B cell (primary cell): ENCODE results near the gene MRNIP. TPM values are rescaled to one million over a fixed set of nuclear protein-coding genes. Genes with fewer than 3 reads are reported as not detected.

Source experiments
- ATAC-seq: fragments of 200-7000 bp; cut with Tn5 transposase; one replicate; pipeline ENCODE4 v1.10.0; 2021; ENCODE audit warnings: low read depth, mild to moderate bottlenecking, moderate number of reproducible peaks, moderate library complexity
- CTCF ChIA-PET: fragments of 350-600 bp; sonication (Branson Sonifier 250); formaldehyde crosslinking; loops from one replicate; lab custom pipeline; 2021; ENCODE audit warnings: antibody characterized with exemption, inconsistent platforms; lab: Charles Lee
- POLR2A ChIA-PET: fragments of 350-600 bp; sonication (Branson Sonifier 250); formaldehyde crosslinking; loops from one replicate; lab custom pipeline; 2021; ENCODE audit warnings: antibody characterized with exemption; lab: Charles Lee
- DNase-seq: peaks from one replicate; pipeline ENCODE4 v3.0.0; 2013
- H2AFZ ChIP-seq: 2 replicates; pipeline ENCODE4 v1.6.1; 2012; ENCODE audit warnings: mild to moderate bottlenecking, low read depth, low read length; ENCODE audit not compliant: insufficient read depth, poor library complexity, severe bottlenecking
- H3K27ac ChIP-seq, 2 donors: 1 replicate in 1 of 2; 2 replicates in 1 of 2; pipeline ENCODE4 v1.5.1; 2012 to 2013; ENCODE audit warnings: low read length in 2 of 2, mild to moderate bottlenecking in 2 of 2, moderate library complexity in 1 of 2
- H3K27me3 ChIP-seq, 4 experiments: fragments of 200-600 bp in 1 of 4; sonication (generic) in 1 of 4; replicated peaks in 1 of 4; 1 replicate in 2 of 4; 2 replicates in 2 of 4; pipeline versions ENCODE4 v1.6.1 to v1.7.0; 2013 to 2016; ENCODE audit warnings: low read length in 3 of 4, mild to moderate bottlenecking in 2 of 4, mixed read lengths in 1 of 4, moderate library complexity in 1 of 4; ENCODE audit not compliant: insufficient read depth in 4 of 4, control insufficient read depth in 3 of 4; ENCODE audit errors: control extremely low read depth in 1 of 4
- H3K36me3 ChIP-seq, 2 experiments: replicated peaks in 1 of 2; 1 replicate in 1 of 2; 2 replicates in 1 of 2; pipeline versions ENCODE4 v1.6.1 to v1.7.1; 2013; ENCODE audit warnings: low read length in 1 of 2; ENCODE audit not compliant: insufficient read depth in 2 of 2, control insufficient read depth in 1 of 2; ENCODE audit errors: control extremely low read depth in 1 of 2, extremely low read depth in 1 of 2
- H3K4me1 ChIP-seq, 2 donors: fragments of 200-600 bp in 1 of 2; sonication (generic) in 1 of 2; 1 replicate in 1 of 2; 2 replicates in 1 of 2; pipeline versions ENCODE4 v1.5.1 to v1.6.1; 2013 to 2017; ENCODE audit warnings: low read length in 2 of 2; ENCODE audit not compliant: control insufficient read depth in 2 of 2, insufficient read depth in 2 of 2
- H3K4me2 ChIP-seq: replicated peaks from 2 replicates; pipeline ENCODE3; 2012; ENCODE audit warnings: mild to moderate bottlenecking, low read depth, low read length; ENCODE audit not compliant: poor library complexity, severe bottlenecking
- H3K4me3 ChIP-seq, 5 experiments: fragments of 200-600 bp in 1 of 5; sonication (generic) in 1 of 5; 1 replicate in 3 of 5; 2 replicates in 2 of 5; pipeline versions ENCODE4 v1.5.1 to v1.7.0; 2011 to 2016; ENCODE audit warnings: low read length in 4 of 5, mild to moderate bottlenecking in 4 of 5, low read depth in 2 of 5, control low read depth in 1 of 5, moderate library complexity in 1 of 5; ENCODE audit not compliant: insufficient read depth in 1 of 5; ENCODE audit errors: control extremely low read depth in 1 of 5, extremely low read depth in 1 of 5
- H3K79me2 ChIP-seq: fragments of 200-600 bp; sonication (generic); one replicate; pipeline ENCODE4 v1.6.0; 2016; ENCODE audit warnings: low read length; ENCODE audit not compliant: control insufficient read depth, insufficient read depth
- H3K9ac ChIP-seq: fragments of 200-600 bp; sonication (generic); 2 replicates; pipeline ENCODE4 v1.6.1; 2017; ENCODE audit warnings: mild to moderate bottlenecking, low read length, moderate library complexity
- H3K9me3 ChIP-seq, 3 donors: one replicate each; pipeline versions ENCODE4 v1.6.1 to v1.7.1; 2013; ENCODE audit warnings: low read length in 2 of 3; ENCODE audit not compliant: control insufficient read depth in 2 of 3, insufficient read depth in 1 of 3; ENCODE audit errors: control extremely low read depth in 1 of 3
- H4K20me1 ChIP-seq: 2 replicates; pipeline ENCODE4 v1.6.0; 2012; ENCODE audit warnings: mild to moderate bottlenecking, low read length; ENCODE audit not compliant: insufficient read depth, control insufficient read depth, poor library complexity, severe bottlenecking
- H3K27ac Mint-ChIP-seq: one replicate; pipeline ENCODE4 v1.8.0; 2021; ENCODE audit warnings: mixed read lengths
- H3K27me3 Mint-ChIP-seq: one replicate; pipeline ENCODE4 v1.8.0; 2021; ENCODE audit warnings: mixed read lengths
- H3K4me1 Mint-ChIP-seq: one replicate; pipeline ENCODE4 v1.8.0; 2021; ENCODE audit warnings: mixed read lengths
- H3K4me3 Mint-ChIP-seq: one replicate; pipeline ENCODE4 v1.8.0; 2021; ENCODE audit warnings: mixed read lengths
- H3K9me3 Mint-ChIP-seq: one replicate; pipeline ENCODE4 v1.8.0; 2022; ENCODE audit warnings: mixed read lengths; ENCODE audit not compliant: insufficient read depth
- CTCF ChIP-seq: fragments of 200-600 bp; IDR thresholded peaks from one replicate; pipeline ENCODE4 v1.8.0; 2022; ENCODE audit warnings: antibody characterized with exemption, mild to moderate bottlenecking
- EZH2 ChIP-seq: IDR thresholded peaks from 2 replicates; pipeline ENCODE4 v1.6.1; 2012; ENCODE audit warnings: borderline replicate concordance, low read depth, mild to moderate bottlenecking, moderate library complexity, low read length; ENCODE audit not compliant: insufficient read depth, poor library complexity, severe bottlenecking
- WGBS: methylation state at CpG from one replicate; pipeline ENCODE4 v1.1.5; 2013; ENCODE audit warnings: missing lambda C conversion rate; ENCODE audit not compliant: insufficient coverage; 5-methylcytosine and 5-hydroxymethylcytosine counted together
- intact Hi-C: fragments of 100-400 bp; cut with micrococcal nuclease; formaldehyde crosslinking; loops from one replicate; pipeline ENCODE4 v1.10.0; 2022
- polyA plus RNA-seq: library from polyadenylated mRNA; depleted of rRNA; stranded (reverse); fragments of >200 nt; gene quantifications from 2 replicates; pipeline ENCODE4 v1.2.3, GENCODE V29; 2012
- total RNA-seq, 2 donors: library from RNA; stranded (reverse); fragments of 120-200 nt in 1 of 2; gene quantifications; 1 replicate in 1 of 2; 2 replicates in 1 of 2; pipeline versions ENCODE4 v1.2.3 to v1.2.4, GENCODE V29; 2013 to 2022

Gene MRNIP
- total and polyA plus RNA-seq, 2 donors (not counting 1 experiment from before 2014, with no cell fraction given), result 152 to 178 TPM

- Histone ChIP-seq H3K79me2 (peaks cover 9% of the 10 kb centered on the region), H3K9ac (peak overlapping the region; percentile 74)
- ATAC-seq, result no peak
These were observed 61.6 kb downstream of the MRNIP start for GRCh38 chr5:179796877-179797608.

GRCh38 chr5:179795863-179796833 lies 62.5 kb downstream of the MRNIP start:
- peak; percentile 86 for DNase-seq
- ChIA-PET CTCF (interaction anchor here (0.9 to 2.2 kb wide), 9 partner anchors 15 to 179 kb away, joined by 3 to 17 read pairs (median 4); partner anchors contain the start of genes HNRNPH1 and MAML1), POLR2A (interaction anchor here (0.5 to 2.7 kb wide), 6 partner anchors 10 to 173 kb away, joined by 3 to 8 read pairs (median 6); partner anchors contain the start of gene HNRNPH1)
- H3K4me1 Mint-ChIP-seq, result peaks cover 29% of the 10 kb centered on the region
- no peaks in the 10 kb centered on the region for H3K9me3 Mint-ChIP-seq
- Histone ChIP-seq H2AFZ (peak overlapping the region; percentile 72), H3K79me2 (peaks cover 9% of the 10 kb centered on the region), H3K4me1 (peaks cover 28 to 32% of the 10 kb centered on the region in 2 donors), H3K36me3 (peaks cover 0 to 29% of the 10 kb centered on the region in 2 experiments), H3K27ac (peak overlapping the region; percentile 41 to 66), H3K27me3 (no peaks in the 10 kb centered on the region), H3K9ac (peak overlapping the region; percentile 74), H4K20me1 (peaks cover 17% of the 10 kb centered on the region), H3K9me3 (no peaks in the 10 kb centered on the region), H3K4me3 (peak overlapping the region; percentile 5 to 68 (median 63)), H3K4me2 (peak overlapping the region; percentile 90)
- no peaks in the 10 kb centered on the region for H3K27me3 Mint-ChIP-seq
- intact Hi-C loops, result loop anchor here (1.0 to 2.0 kb wide), 4 partner anchors 33 to 173 kb away; partner anchors contain the start of genes CANX, HNRNPH1 and MAML1
- WGBS, result 3% methylated on average over 113 of the region's 113 CpGs
- peak overlapping the region; percentile 70 for H3K27ac Mint-ChIP-seq
- ATAC-seq, result peak; percentile 79
- no peak for TF ChIP-seq EZH2
- TF ChIP-seq CTCF, result peak; percentile 75
- H3K4me3 Mint-ChIP-seq, result peak overlapping the region; percentile 70

More at GRCh38 chr5:179796877-179797608, 61.6 kb downstream of the MRNIP start:
- DNase-seq, result peak; percentile 30
- Histone ChIP-seq H2AFZ (peak overlapping the region; percentile 72), H3K9me3 (no peaks in the 10 kb centered on the region), H3K4me1 (peaks cover 28 to 37% of the 10 kb centered on the region in 2 donors), H3K27me3 (no peaks in the 10 kb centered on the region), H3K27ac (peak overlapping the region; percentile 41 to 66), H3K4me3 (peak overlapping the region in 3 of 5 experiments; percentile 63 to 68 (median 64)), H3K36me3 (peaks cover 0 to 31% of the 10 kb centered on the region in 2 experiments), H3K4me2 (peak overlapping the region; percentile 90), H4K20me1 (peaks cover 26% of the 10 kb centered on the region)
- Mint-ChIP-seq H3K4me3 (peak overlapping the region; percentile 70), H3K9me3 (no peaks in the 10 kb centered on the region), H3K4me1 (peaks cover 33% of the 10 kb centered on the region), H3K27ac (peak overlapping the region; percentile 70), H3K27me3 (no peaks in the 10 kb centered on the region)
- CTCF ChIA-PET, result interaction anchor here (0.9 to 2.2 kb wide), 7 partner anchors 17 to 178 kb away, joined by 3 to 17 read pairs (median 4); partner anchors contain the start of gene HNRNPH1
- intact Hi-C loops, result loop anchor here (1.0 to 2.0 kb wide), 4 partner anchors 34 to 174 kb away; partner anchors contain the start of genes CANX, HNRNPH1 and MAML1
- POLR2A ChIA-PET, result interaction anchor here (2.7 kb wide), 1 partner anchor 22 kb away, joined by 8 read pairs; no protein-coding TSS in a partner anchor
- 92% methylated on average over 19 of the region's 21 CpGs for WGBS
- TF ChIP-seq EZH2, result no peak
